CD14-positive monocyte (primary cell): ENCODE data around the gene PRR30. TPM values are rescaled to one million over a fixed set of nuclear protein-coding genes. Genes with fewer than 3 reads are reported as not detected.

Experiments used
- DNase-seq, 3 donors: peaks; one replicate each; pipeline ENCODE4 v3.0.0-alpha.2; 2011 to 2022
- H2AFZ ChIP-seq: 2 replicates; pipeline ENCODE4 v1.6.0; 2012; ENCODE audit warnings: mild to moderate bottlenecking, low read depth, low read length, inconsistent platforms; ENCODE audit not compliant: insufficient read depth, poor library complexity, severe bottlenecking
- H3K27ac ChIP-seq, 2 donors: 1 replicate in 1 of 2; 2 replicates in 1 of 2; pipeline ENCODE4 v1.5.1; 2012 to 2013; ENCODE audit warnings: low read length in 2 of 2, control low read depth in 1 of 2, inconsistent platforms in 1 of 2, low read depth in 1 of 2, mild to moderate bottlenecking in 1 of 2
- H3K27me3 ChIP-seq, 2 donors: one replicate each; pipeline versions ENCODE4 v1.6.0 to v1.6.1; 2011 to 2013; ENCODE audit warnings: low read length in 2 of 2; ENCODE audit not compliant: control insufficient read depth in 2 of 2, insufficient read depth in 2 of 2
- H3K36me3 ChIP-seq, 2 donors: replicated peaks in 1 of 2; 1 replicate in 1 of 2; 2 replicates in 1 of 2; pipeline versions ENCODE4 v1.5.1 to v1.6.1; 2012 to 2013; ENCODE audit warnings: low read length in 2 of 2, control low read depth in 1 of 2, inconsistent platforms in 1 of 2, mild to moderate bottlenecking in 1 of 2; ENCODE audit not compliant: insufficient read depth in 2 of 2, control insufficient read depth in 1 of 2
- H3K4me1 ChIP-seq, 2 donors: 1 replicate in 1 of 2; 2 replicates in 1 of 2; pipeline versions ENCODE4 v1.5.1 to v1.6.1; 2012 to 2013; ENCODE audit warnings: low read length in 2 of 2, control low read depth in 1 of 2, inconsistent platforms in 1 of 2, mild to moderate bottlenecking in 1 of 2, moderate library complexity in 1 of 2; ENCODE audit not compliant: insufficient read depth in 2 of 2, control insufficient read depth in 1 of 2
- H3K4me2 ChIP-seq: replicated peaks from 2 replicates; pipeline ENCODE3; 2012; ENCODE audit warnings: low read length, moderate library complexity, mild to moderate bottlenecking; ENCODE audit not compliant: poor library complexity, severe bottlenecking; ENCODE audit errors: extremely low read depth
- H3K4me3 ChIP-seq, 3 experiments: fragments of 200-600 bp in 1 of 3; sonication (generic) in 1 of 3; replicated peaks in 1 of 3; 1 replicate in 2 of 3; 2 replicates in 1 of 3; pipeline ENCODE4 v1.5.1; 2011 to 2013; ENCODE audit warnings: low read length in 3 of 3, mild to moderate bottlenecking in 3 of 3, control low read depth in 2 of 3, low read depth in 2 of 3, inconsistent platforms in 1 of 3, moderate library complexity in 1 of 3
- H3K79me2 ChIP-seq: 2 replicates; pipeline ENCODE4 v1.6.0; 2012; ENCODE audit warnings: mild to moderate bottlenecking, control low read depth, inconsistent platforms, low read length, moderate library complexity; ENCODE audit not compliant: insufficient read depth
- H3K9ac ChIP-seq: 2 replicates; pipeline ENCODE4 v1.6.0; 2017; ENCODE audit warnings: low read length, mild to moderate bottlenecking; ENCODE audit not compliant: insufficient read depth, poor library complexity, severe bottlenecking
- H3K9me3 ChIP-seq, 2 donors: replicated peaks in 1 of 2; 1 replicate in 1 of 2; 2 replicates in 1 of 2; pipeline versions ENCODE4 v1.5.1 to v1.6.1; 2012 to 2013; ENCODE audit warnings: low read length in 2 of 2, control low read depth in 1 of 2; ENCODE audit not compliant: control insufficient read depth in 1 of 2, insufficient read depth in 1 of 2
- H4K20me1 ChIP-seq: 2 replicates; pipeline ENCODE4 v1.6.0; 2012; ENCODE audit warnings: mild to moderate bottlenecking, low read length, control low read depth, moderate library complexity; ENCODE audit not compliant: insufficient read depth
- H3K27ac Mint-ChIP-seq, 7 donors: one replicate each; pipeline ENCODE4 v1.8.0; 2020; ENCODE audit warnings: mild to moderate bottlenecking in 7 of 7, mixed read lengths in 7 of 7, moderate library complexity in 6 of 7, inconsistent platforms in 2 of 7
- H3K27me3 Mint-ChIP-seq, 3 donors: one replicate each; pipeline ENCODE4 v1.8.0; 2021 to 2022; ENCODE audit warnings: low read depth in 3 of 3, mild to moderate bottlenecking in 3 of 3, mixed read lengths in 3 of 3, moderate library complexity in 3 of 3, inconsistent platforms in 1 of 3
- H3K36me3 Mint-ChIP-seq, 2 donors: one replicate each; pipeline ENCODE4 v1.8.0; 2020; ENCODE audit warnings: mixed read lengths in 2 of 2, inconsistent platforms in 1 of 2, mild to moderate bottlenecking in 1 of 2
- H3K4me1 Mint-ChIP-seq: one replicate; pipeline ENCODE4 v1.8.0; 2020; ENCODE audit warnings: mild to moderate bottlenecking, mixed read lengths
- H3K4me3 Mint-ChIP-seq, 2 donors: one replicate each; pipeline ENCODE4 v1.8.0; 2020; ENCODE audit warnings: mild to moderate bottlenecking in 2 of 2, mixed read lengths in 2 of 2, moderate library complexity in 1 of 2
- H3K9me3 Mint-ChIP-seq, 7 donors: one replicate each; pipeline ENCODE4 v1.8.0; 2020 to 2022; ENCODE audit warnings: mixed read lengths in 7 of 7, mild to moderate bottlenecking in 6 of 7, moderate library complexity in 6 of 7, inconsistent platforms in 2 of 7
- WGBS: methylation state at CpG from one replicate; pipeline ENCODE4 v1.1.5; 2013; ENCODE audit warnings: missing lambda C conversion rate; ENCODE audit not compliant: insufficient coverage; 5-methylcytosine and 5-hydroxymethylcytosine counted together
- intact Hi-C, 2 donors: fragments of 100-400 bp; cut with micrococcal nuclease; formaldehyde crosslinking; loops; one replicate each; pipeline versions ENCODE4 v1.15.0 to v1.15.1; 2023
- polyA plus RNA-seq, 3 donors: library from polyadenylated mRNA; depleted of rRNA in 1 of 3; unstranded in 2 of 3; stranded (reverse) in 1 of 3; fragments of 300-500 nt in 2 of 3; fragments of >200 nt in 1 of 3; fragmentation: Illumina TruSeq in 2 of 3; gene quantifications; 1 replicate in 2 of 3; 2 replicates in 1 of 3; pipeline ENCODE4 v1.2.3, GENCODE V29; 2012 to 2021
- TF ChIP-seq, protein P1 (sequence below): fragments of 200-600 bp; IDR thresholded peaks from one replicate; pipeline ENCODE4 v1.8.0; 2022; ENCODE audit warnings: antibody characterized with exemption, mild to moderate bottlenecking

PRR30 gene
- polyA plus RNA-seq, 3 donors = not detected

DNA sequence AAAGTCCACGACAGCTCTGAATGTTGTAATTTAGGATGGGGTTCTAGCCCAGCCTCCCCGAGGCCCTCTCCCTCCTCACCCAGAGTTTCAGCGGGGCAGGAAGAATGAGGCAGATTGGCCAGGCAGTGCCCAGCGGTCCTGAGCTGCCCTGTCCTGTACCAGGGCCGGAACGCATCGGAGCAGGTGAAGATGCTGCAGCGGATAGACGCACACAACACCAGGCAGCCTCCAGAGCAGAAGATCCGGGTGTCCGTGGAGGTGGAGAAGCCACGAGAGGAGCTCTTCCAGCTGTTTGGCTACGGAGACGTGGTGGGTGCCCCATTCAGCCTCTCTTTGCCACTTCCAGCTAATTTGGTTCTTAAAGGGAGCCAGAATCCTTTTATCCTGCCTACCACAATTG, 41.9 kb downstream of the PRR30 start:
- WGBS = 97% methylated on average over 9 of the region's 14 CpGs
- Mint-ChIP-seq H3K4me1 (peaks cover 21% of the 10 kb centered on the region), H3K27me3 (peaks cover 0 to 3% (median 3%) of the 10 kb centered on the region in 3 donors), H3K27ac (peak overlapping the region; percentile 14 to 96 (median 88)), H3K36me3 (no peaks in the 10 kb centered on the region), H3K4me3 (no peak overlapping the region), H3K9me3 (no peaks in the 10 kb centered on the region)
- Histone ChIP-seq H2AFZ (peak overlapping the region; percentile 97), H3K9ac (no peak overlapping the region), H3K4me2 (peak overlapping the region; percentile 87), H3K27me3 (no peaks in the 10 kb centered on the region), H3K4me3 (no peak overlapping the region), H3K9me3 (no peaks in the 10 kb centered on the region), H3K36me3 (no peaks in the 10 kb centered on the region), H3K4me1 (peaks cover 23 to 24% of the 10 kb centered on the region in 2 donors), H3K79me2 (no peaks in the 10 kb centered on the region), H4K20me1 (no peaks in the 10 kb centered on the region), H3K27ac (peak overlapping the region; percentile 21 to 77)
- TF ChIP-seq, protein P1, sequence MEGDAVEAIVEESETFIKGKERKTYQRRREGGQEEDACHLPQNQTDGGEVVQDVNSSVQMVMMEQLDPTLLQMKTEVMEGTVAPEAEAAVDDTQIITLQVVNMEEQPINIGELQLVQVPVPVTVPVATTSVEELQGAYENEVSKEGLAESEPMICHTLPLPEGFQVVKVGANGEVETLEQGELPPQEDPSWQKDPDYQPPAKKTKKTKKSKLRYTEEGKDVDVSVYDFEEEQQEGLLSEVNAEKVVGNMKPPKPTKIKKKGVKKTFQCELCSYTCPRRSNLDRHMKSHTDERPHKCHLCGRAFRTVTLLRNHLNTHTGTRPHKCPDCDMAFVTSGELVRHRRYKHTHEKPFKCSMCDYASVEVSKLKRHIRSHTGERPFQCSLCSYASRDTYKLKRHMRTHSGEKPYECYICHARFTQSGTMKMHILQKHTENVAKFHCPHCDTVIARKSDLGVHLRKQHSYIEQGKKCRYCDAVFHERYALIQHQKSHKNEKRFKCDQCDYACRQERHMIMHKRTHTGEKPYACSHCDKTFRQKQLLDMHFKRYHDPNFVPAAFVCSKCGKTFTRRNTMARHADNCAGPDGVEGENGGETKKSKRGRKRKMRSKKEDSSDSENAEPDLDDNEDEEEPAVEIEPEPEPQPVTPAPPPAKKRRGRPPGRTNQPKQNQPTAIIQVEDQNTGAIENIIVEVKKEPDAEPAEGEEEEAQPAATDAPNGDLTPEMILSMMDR = no peak
- DNase-seq = no peak
- intact Hi-C loops = loop anchor here (5.0 kb wide), 4 partner anchors 35 to 205 kb away; partner anchors contain the start of genes PREB (in 2 of the 2), ATRAID (in 1 of the 2), SLC5A6 (in 1 of the 2) and TRIM54 (in 1 of the 2)

DNA sequence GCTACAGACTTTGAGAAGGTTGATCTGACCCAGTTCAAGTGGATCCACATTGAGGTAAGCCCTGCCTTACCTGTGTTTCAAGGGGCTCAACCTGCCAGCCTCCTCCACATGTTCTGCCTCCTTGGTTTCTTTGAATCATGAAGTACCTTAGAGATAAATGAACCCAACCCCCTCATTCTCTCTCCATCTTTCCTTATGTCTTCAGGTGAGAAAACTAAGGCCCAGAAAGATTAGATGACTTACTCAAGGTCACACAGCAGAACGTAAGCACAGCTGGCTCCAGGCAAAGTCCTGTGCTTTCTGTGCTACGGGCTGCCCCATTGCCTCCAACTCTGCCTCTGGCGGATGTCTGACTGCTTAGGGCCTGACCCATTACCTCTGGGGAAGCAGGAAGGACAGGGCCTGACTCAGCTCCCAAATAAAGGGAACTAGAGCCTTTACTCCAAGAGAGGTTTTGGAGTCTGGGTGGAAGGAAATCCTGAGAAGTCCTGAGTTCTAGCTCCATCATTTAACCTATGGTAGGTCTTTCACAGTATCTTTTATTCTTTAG, 42.4 kb downstream of the PRR30 start:
- Mint-ChIP-seq H3K27ac (peak overlapping the region; percentile 80 to 96 (median 90)), H3K4me1 (peaks cover 21% of the 10 kb centered on the region), H3K27me3 (peaks cover 0 to 3% (median 3%) of the 10 kb centered on the region in 3 donors), H3K4me3 (peak overlapping the region; percentile 84 to 93), H3K9me3 (no peaks in the 10 kb centered on the region), H3K36me3 (peaks cover 0 to under 1% of the 10 kb centered on the region in 2 donors)
- no peaks in the 10 kb centered on the region for H3K36me3 ChIP-seq
- H3K4me2 ChIP-seq = peak overlapping the region; percentile 87
- peak overlapping the region in 1 of 3 experiments; percentile 78 for H3K4me3 ChIP-seq
- no peaks in the 10 kb centered on the region for H3K9me3 ChIP-seq
- H4K20me1 ChIP-seq = no peaks in the 10 kb centered on the region
- no peaks in the 10 kb centered on the region for H3K79me2 ChIP-seq
- DNase-seq = peak; percentile 51 to 76 (median 66)
- intact Hi-C loops = loop anchor here (5.0 kb wide), 4 partner anchors 35 to 205 kb away; partner anchors contain the start of genes PREB (in 2 of the 2), ATRAID (in 1 of the 2), SLC5A6 (in 1 of the 2) and TRIM54 (in 1 of the 2)
- WGBS = 0% methylated on average over 1 of the region's 3 CpGs
- peaks cover 23 to 24% of the 10 kb centered on the region in 2 donors for H3K4me1 ChIP-seq
- TF ChIP-seq, protein P1 = no peak
- H3K27ac ChIP-seq = peak overlapping the region; percentile 21 to 77
- H3K9ac ChIP-seq = no peak overlapping the region
- peak overlapping the region; percentile 97 for H2AFZ ChIP-seq
- H3K27me3 ChIP-seq = no peaks in the 10 kb centered on the region
